B cell (primary cell): ENCODE measurements around the gene PIK3AP1. TPM values are rescaled to one million over a fixed set of nuclear protein-coding genes. Genes with fewer than 3 reads are reported as not detected.

ENCODE experiments used
- ATAC-seq: fragments of 200-7000 bp; cut with Tn5 transposase; one replicate; pipeline ENCODE4 v1.10.0; 2021; ENCODE audit warnings: low read depth, mild to moderate bottlenecking, moderate number of reproducible peaks, moderate library complexity
- CTCF ChIA-PET: fragments of 350-600 bp; sonication (Branson Sonifier 250); formaldehyde crosslinking; loops from one replicate; lab custom pipeline; 2021; ENCODE audit warnings: antibody characterized with exemption, inconsistent platforms; lab: Charles Lee
- POLR2A ChIA-PET: fragments of 350-600 bp; sonication (Branson Sonifier 250); formaldehyde crosslinking; loops from one replicate; lab custom pipeline; 2021; ENCODE audit warnings: antibody characterized with exemption; lab: Charles Lee
- DNase-seq: peaks from one replicate; pipeline ENCODE4 v3.0.0; 2013
- H2AFZ ChIP-seq: 2 replicates; pipeline ENCODE4 v1.6.1; 2012; ENCODE audit warnings: mild to moderate bottlenecking, low read depth, low read length; ENCODE audit not compliant: insufficient read depth, poor library complexity, severe bottlenecking
- H3K27ac ChIP-seq, 2 donors: 1 replicate in 1 of 2; 2 replicates in 1 of 2; pipeline ENCODE4 v1.5.1; 2012 to 2013; ENCODE audit warnings: low read length in 2 of 2, mild to moderate bottlenecking in 2 of 2, moderate library complexity in 1 of 2
- H3K27me3 ChIP-seq, 4 experiments: fragments of 200-600 bp in 1 of 4; sonication (generic) in 1 of 4; replicated peaks in 1 of 4; 1 replicate in 2 of 4; 2 replicates in 2 of 4; pipeline versions ENCODE4 v1.6.1 to v1.7.0; 2013 to 2016; ENCODE audit warnings: low read length in 3 of 4, mild to moderate bottlenecking in 2 of 4, mixed read lengths in 1 of 4, moderate library complexity in 1 of 4; ENCODE audit not compliant: insufficient read depth in 4 of 4, control insufficient read depth in 3 of 4; ENCODE audit errors: control extremely low read depth in 1 of 4
- H3K36me3 ChIP-seq, 2 experiments: replicated peaks in 1 of 2; 1 replicate in 1 of 2; 2 replicates in 1 of 2; pipeline versions ENCODE4 v1.6.1 to v1.7.1; 2013; ENCODE audit warnings: low read length in 1 of 2; ENCODE audit not compliant: insufficient read depth in 2 of 2, control insufficient read depth in 1 of 2; ENCODE audit errors: control extremely low read depth in 1 of 2, extremely low read depth in 1 of 2
- H3K4me1 ChIP-seq, 2 donors: fragments of 200-600 bp in 1 of 2; sonication (generic) in 1 of 2; 1 replicate in 1 of 2; 2 replicates in 1 of 2; pipeline versions ENCODE4 v1.5.1 to v1.6.1; 2013 to 2017; ENCODE audit warnings: low read length in 2 of 2; ENCODE audit not compliant: control insufficient read depth in 2 of 2, insufficient read depth in 2 of 2
- H3K4me2 ChIP-seq: replicated peaks from 2 replicates; pipeline ENCODE3; 2012; ENCODE audit warnings: mild to moderate bottlenecking, low read depth, low read length; ENCODE audit not compliant: poor library complexity, severe bottlenecking
- H3K4me3 ChIP-seq, 5 experiments: fragments of 200-600 bp in 1 of 5; sonication (generic) in 1 of 5; 1 replicate in 3 of 5; 2 replicates in 2 of 5; pipeline versions ENCODE4 v1.5.1 to v1.7.0; 2011 to 2016; ENCODE audit warnings: low read length in 4 of 5, mild to moderate bottlenecking in 4 of 5, low read depth in 2 of 5, control low read depth in 1 of 5, moderate library complexity in 1 of 5; ENCODE audit not compliant: insufficient read depth in 1 of 5; ENCODE audit errors: control extremely low read depth in 1 of 5, extremely low read depth in 1 of 5
- H3K79me2 ChIP-seq: fragments of 200-600 bp; sonication (generic); one replicate; pipeline ENCODE4 v1.6.0; 2016; ENCODE audit warnings: low read length; ENCODE audit not compliant: control insufficient read depth, insufficient read depth
- H3K9ac ChIP-seq: fragments of 200-600 bp; sonication (generic); 2 replicates; pipeline ENCODE4 v1.6.1; 2017; ENCODE audit warnings: mild to moderate bottlenecking, low read length, moderate library complexity
- H3K9me3 ChIP-seq, 3 donors: one replicate each; pipeline versions ENCODE4 v1.6.1 to v1.7.1; 2013; ENCODE audit warnings: low read length in 2 of 3; ENCODE audit not compliant: control insufficient read depth in 2 of 3, insufficient read depth in 1 of 3; ENCODE audit errors: control extremely low read depth in 1 of 3
- H4K20me1 ChIP-seq: 2 replicates; pipeline ENCODE4 v1.6.0; 2012; ENCODE audit warnings: mild to moderate bottlenecking, low read length; ENCODE audit not compliant: insufficient read depth, control insufficient read depth, poor library complexity, severe bottlenecking
- H3K27ac Mint-ChIP-seq: one replicate; pipeline ENCODE4 v1.8.0; 2021; ENCODE audit warnings: mixed read lengths
- H3K27me3 Mint-ChIP-seq: one replicate; pipeline ENCODE4 v1.8.0; 2021; ENCODE audit warnings: mixed read lengths
- H3K4me1 Mint-ChIP-seq: one replicate; pipeline ENCODE4 v1.8.0; 2021; ENCODE audit warnings: mixed read lengths
- H3K4me3 Mint-ChIP-seq: one replicate; pipeline ENCODE4 v1.8.0; 2021; ENCODE audit warnings: mixed read lengths
- H3K9me3 Mint-ChIP-seq: one replicate; pipeline ENCODE4 v1.8.0; 2022; ENCODE audit warnings: mixed read lengths; ENCODE audit not compliant: insufficient read depth
- CTCF ChIP-seq: fragments of 200-600 bp; IDR thresholded peaks from one replicate; pipeline ENCODE4 v1.8.0; 2022; ENCODE audit warnings: antibody characterized with exemption, mild to moderate bottlenecking
- EZH2 ChIP-seq: IDR thresholded peaks from 2 replicates; pipeline ENCODE4 v1.6.1; 2012; ENCODE audit warnings: borderline replicate concordance, low read depth, mild to moderate bottlenecking, moderate library complexity, low read length; ENCODE audit not compliant: insufficient read depth, poor library complexity, severe bottlenecking
- WGBS: methylation state at CpG from one replicate; pipeline ENCODE4 v1.1.5; 2013; ENCODE audit warnings: missing lambda C conversion rate; ENCODE audit not compliant: insufficient coverage; 5-methylcytosine and 5-hydroxymethylcytosine counted together
- intact Hi-C: fragments of 100-400 bp; cut with micrococcal nuclease; formaldehyde crosslinking; loops from one replicate; pipeline ENCODE4 v1.10.0; 2022
- polyA plus RNA-seq: library from polyadenylated mRNA; depleted of rRNA; stranded (reverse); fragments of >200 nt; gene quantifications from 2 replicates; pipeline ENCODE4 v1.2.3, GENCODE V29; 2012
- total RNA-seq, 2 donors: library from RNA; stranded (reverse); fragments of 120-200 nt in 1 of 2; gene quantifications; 1 replicate in 1 of 2; 2 replicates in 1 of 2; pipeline versions ENCODE4 v1.2.3 to v1.2.4, GENCODE V29; 2013 to 2022

PIK3AP1 gene
- total and polyA plus RNA-seq, 2 donors (not counting 1 experiment from before 2014, with no cell fraction given): 125 to 130 TPM

- Mint-ChIP-seq H3K9me3 (no peaks in the 10 kb centered on the region), H3K4me1 (peaks cover 22% of the 10 kb centered on the region), H3K27ac (peak overlapping the region; percentile 67), H3K27me3 (no peaks in the 10 kb centered on the region), H3K4me3 (no peak overlapping the region)
- ChIA-PET CTCF (interaction anchor here (0.5 to 6.2 kb wide), 36 partner anchors 12 to 397 kb away, joined by 3 to 105 read pairs (median 7); partner anchors contain the start of gene PIK3AP1), POLR2A (interaction anchor here (0.6 to 1.1 kb wide), 3 partner anchors 12 to 249 kb away, joined by 3 read pairs; partner anchors contain the start of gene PIK3AP1)
- Histone ChIP-seq H3K27me3 (no peaks in the 10 kb centered on the region), H4K20me1 (peaks cover 30% of the 10 kb centered on the region), H3K9ac (no peak overlapping the region), H3K9me3 (no peaks in the 10 kb centered on the region), H3K36me3 (peaks cover 8 to 89% of the 10 kb centered on the region in 2 experiments), H3K4me3 (no peak overlapping the region), H2AFZ (no peak overlapping the region), H3K4me2 (no peak overlapping the region), H3K27ac (peak overlapping the region in 1 of 2 donors; percentile 62), H3K4me1 (peaks cover 9 to 27% of the 10 kb centered on the region in 2 donors), H3K79me2 (peaks cover 82% of the 10 kb centered on the region)
- WGBS: 96% methylated on average over 3 of the region's 4 CpGs
- TF ChIP-seq EZH2 (no peak), CTCF (no peak)
- intact Hi-C loops: loop anchor here (2.0 to 5.0 kb wide), 2 partner anchors 243 to 385 kb away; no protein-coding TSS in a partner anchor
- ATAC-seq (no peak), DNase-seq (no peak)
Measured at GRCh38 chr10:96639899-96640298, 80.4 kb downstream of the PIK3AP1 start.

GRCh38 chr10:96638696-96639095 is 81.6 kb downstream of the PIK3AP1 start:
- WGBS: 92% methylated on average over 3 of the region's 6 CpGs
- Histone ChIP-seq H3K27me3 (no peaks in the 10 kb centered on the region), H3K36me3 (peaks cover 18 to 89% of the 10 kb centered on the region in 2 experiments), H3K9ac (no peak overlapping the region), H3K79me2 (peaks cover 92% of the 10 kb centered on the region), H3K4me3 (no peak overlapping the region), H2AFZ (no peak overlapping the region), H3K4me1 (peaks cover 6 to 23% of the 10 kb centered on the region in 2 donors), H4K20me1 (peaks cover 37% of the 10 kb centered on the region), H3K9me3 (no peaks in the 10 kb centered on the region), H3K27ac (no peak overlapping the region), H3K4me2 (no peak overlapping the region)
- ChIA-PET POLR2A (interaction anchor here (0.6 kb wide), 1 partner anchor 28 kb away, joined by 3 read pairs; no protein-coding TSS in a partner anchor), CTCF (interaction anchor here (1.1 to 6.2 kb wide), 8 partner anchors 80 to 398 kb away, joined by 3 to 105 read pairs (median 20); no protein-coding TSS in a partner anchor)
- no peak for TF ChIP-seq EZH2
- TF ChIP-seq CTCF: no peak
- ATAC-seq (no peak), DNase-seq (no peak)
- intact Hi-C loops: no loop called here
- peaks cover 16% of the 10 kb centered on the region for H3K4me1 Mint-ChIP-seq
- H3K4me3 Mint-ChIP-seq: no peak overlapping the region
- H3K9me3 Mint-ChIP-seq: no peaks in the 10 kb centered on the region
- H3K27ac Mint-ChIP-seq: no peak overlapping the region
- H3K27me3 Mint-ChIP-seq: no peaks in the 10 kb centered on the region
